GM21825 (cell line): ENCODE results near the gene MOB3B.
A peak's percentile ranks its signal among the peaks of the same experiment; 100 is the strongest.

Experiments used
- ATAC-seq: cut with Tn5 transposase; IDR thresholded peaks from one replicate; pipeline ENCODE4 v1.9.1; 2021; ENCODE audit warnings: mild to moderate bottlenecking, moderate library complexity; ENCODE audit not compliant: unreplicated experiment

The MOB3B gene

DNA sequence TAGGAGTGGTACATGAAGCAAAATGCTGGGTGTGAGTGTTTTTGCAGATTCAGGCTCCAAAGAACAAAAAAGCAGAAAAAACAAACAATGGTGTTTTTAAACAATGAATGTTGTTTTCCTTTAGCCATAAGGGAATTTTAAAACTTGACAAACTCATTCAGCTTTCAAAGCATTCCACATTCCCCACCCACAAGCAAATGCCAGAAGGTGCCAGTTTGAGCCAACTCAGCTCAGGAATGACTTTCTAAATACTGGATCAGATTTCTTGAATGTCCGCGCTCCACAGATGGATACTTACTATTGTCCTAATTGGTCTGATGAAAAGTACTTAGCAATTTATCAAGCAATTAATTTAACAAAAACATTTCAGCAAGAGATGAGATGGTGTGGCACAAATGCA lies 12.9 kb upstream of the MOB3B start:
- no peak for ATAC-seq

GRCh38 chr9:27541740-27542139 lies 12.1 kb upstream of the MOB3B start:
- ATAC-seq: no peak

DNA sequence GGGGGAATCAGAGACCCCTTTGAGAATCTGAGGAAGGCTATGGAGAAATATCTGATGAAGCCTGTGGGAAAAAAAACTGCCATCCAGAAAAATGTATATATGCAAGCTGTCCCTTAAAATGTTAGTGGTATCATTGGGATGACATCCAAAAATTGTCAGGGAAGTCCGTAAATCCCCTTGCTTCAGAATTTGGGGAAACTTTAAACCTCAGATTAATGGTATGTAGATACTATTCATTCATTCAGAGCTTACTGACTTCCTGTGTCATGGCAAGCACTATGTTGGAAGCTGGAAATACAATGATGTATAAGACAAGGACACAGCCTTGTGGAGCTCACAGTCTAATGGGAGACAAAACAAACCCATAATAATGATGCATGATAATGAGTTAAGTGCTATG lies 10.9 kb upstream of the MOB3B start:
- ATAC-seq: no peak

DNA sequence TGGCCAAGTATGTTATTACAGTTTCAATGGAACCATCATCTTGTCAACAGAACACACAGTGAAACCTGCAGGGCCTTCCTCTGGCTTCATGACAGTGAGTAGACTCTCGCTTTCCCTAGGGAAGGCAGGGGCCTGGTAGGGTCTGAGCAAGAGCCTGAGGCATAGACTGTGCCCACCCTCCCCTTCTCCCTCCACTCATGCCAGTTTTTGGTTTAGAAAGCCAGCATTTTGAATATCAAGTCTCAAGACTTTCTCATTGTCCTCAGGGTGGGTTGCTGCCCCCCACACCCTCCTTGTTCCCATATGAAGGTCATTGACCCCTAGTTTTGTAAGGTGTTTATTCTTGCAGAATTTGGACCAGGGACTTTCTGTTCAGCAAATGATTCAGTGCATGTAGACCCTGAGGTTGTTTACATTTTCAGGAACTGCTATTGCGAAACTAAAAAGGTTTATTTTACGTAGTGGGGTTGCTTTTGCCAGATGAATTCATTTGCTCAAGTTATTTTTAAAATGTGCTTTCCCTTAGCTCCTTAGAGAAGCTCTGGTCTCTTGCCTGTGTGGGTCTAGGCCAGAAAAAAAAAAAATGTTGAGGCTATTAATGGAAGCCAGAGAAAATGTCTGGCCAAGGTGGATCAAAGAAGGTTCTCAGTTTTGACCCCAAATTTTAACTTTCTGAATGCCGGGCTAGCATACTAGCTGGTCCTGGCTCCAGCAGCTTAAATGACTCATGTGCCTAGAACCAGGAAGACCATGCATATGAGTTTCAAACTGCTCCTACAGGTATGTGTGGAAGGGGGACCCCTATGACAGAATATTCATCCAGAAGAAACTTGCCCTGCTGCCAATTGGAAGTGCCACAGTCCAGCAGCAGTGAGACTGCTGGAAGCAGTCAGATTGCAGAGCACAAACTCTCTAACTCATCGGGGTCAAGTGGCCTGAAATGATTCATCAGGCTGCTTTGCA lies 10.1 kb upstream of the MOB3B start:
- peak; percentile 37 for ATAC-seq

GRCh38 chr9:27538647-27539046 lies 9.0 kb upstream of the MOB3B start:
- no peak for ATAC-seq

- no peak for ATAC-seq
These were observed 8.1 kb upstream of the MOB3B start for GRCh38 chr9:27537756-27538155.

DNA sequence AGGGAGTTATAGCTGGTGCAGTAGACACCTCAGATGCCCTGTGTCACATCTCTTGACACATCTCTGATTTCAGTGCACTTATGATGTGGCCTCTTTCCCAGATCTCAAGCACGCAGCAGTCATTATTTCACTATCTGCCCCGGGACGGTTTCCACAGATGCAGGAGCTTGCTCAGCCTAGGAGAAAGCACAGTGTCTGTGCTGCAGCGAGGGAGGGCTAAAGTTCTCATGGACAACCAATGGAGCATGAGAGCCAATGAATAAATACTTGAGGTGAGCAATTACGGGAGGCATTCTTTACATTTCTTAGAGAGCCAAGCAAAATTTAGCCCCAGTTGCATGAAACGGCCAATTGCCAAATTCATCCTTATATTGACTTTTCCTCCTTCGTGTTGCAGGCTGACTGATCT lies 7.4 kb upstream of the MOB3B start:
- no peak for ATAC-seq

GRCh38 chr9:27536168-27536567 lies 6.6 kb upstream of the MOB3B start:
- ATAC-seq: no peak

GRCh38 chr9:27535701-27536118 lies 6.1 kb upstream of the MOB3B start:
- ATAC-seq: no peak

DNA sequence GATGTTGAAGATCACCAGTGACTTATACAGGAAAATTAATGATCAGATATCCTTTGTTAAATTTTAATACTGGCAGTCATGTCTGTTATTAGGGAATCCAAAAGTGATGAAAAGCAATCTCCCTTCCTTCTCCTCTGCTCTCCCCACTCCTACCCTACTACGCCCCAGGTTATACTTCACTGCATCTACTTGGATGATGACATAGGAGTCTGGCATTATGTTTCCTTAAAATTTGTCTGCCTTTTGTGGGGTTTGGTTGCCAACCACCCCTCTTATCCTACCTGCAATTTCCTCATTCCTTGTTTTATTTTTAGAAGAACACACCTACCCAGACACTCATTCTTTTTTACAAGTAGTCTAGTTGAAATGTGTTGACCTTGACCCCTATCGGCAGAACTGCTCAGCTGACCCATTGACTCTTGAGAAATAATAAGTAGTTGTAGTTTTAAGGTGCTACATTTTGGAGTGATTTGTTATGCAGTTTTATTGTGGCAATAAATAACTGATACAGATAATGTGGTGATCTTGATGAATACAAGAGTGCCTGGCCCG lies 5.1 kb upstream of the MOB3B start:
- ATAC-seq: no peak

DNA sequence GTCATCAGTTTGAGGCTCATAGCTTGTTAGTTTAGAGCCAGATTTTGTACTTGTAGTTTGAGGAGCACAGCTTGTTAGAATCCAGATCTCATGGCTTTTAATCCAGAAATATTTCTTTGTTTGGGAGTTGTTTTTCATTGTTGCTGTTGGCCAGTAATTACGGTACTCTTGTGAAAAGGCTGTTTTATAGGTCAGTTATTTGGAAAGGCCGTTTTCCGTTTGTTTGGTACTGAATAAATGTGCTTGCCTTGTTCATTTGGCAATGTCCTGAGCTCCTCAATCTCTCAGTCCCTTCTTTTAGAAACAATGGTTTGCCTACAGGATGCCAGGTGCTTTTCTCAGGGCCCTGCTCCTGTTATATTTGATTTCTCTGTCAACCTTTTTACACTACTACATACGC lies 4.5 kb upstream of the MOB3B start:
- ATAC-seq: no peak

DNA sequence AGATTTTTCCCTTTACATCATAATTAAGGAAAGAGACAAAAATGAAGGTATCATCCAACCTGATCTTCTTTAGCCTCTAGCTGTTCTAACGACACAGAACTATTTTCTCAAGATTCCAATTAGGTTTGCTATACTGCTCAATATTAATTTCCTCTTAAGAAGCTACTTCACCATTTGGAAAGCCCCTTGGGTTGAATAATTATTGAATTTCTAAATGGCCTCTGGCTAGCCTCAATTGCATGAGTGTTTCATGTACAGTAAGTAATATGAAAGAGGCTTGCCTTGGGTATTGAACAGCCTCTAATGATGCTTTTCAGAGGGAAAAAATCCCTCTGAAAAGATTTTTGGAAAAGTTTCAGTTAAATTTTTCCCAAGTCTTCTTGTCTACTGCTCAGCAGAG lies 3.7 kb upstream of the MOB3B start:
- no peak for ATAC-seq

DNA sequence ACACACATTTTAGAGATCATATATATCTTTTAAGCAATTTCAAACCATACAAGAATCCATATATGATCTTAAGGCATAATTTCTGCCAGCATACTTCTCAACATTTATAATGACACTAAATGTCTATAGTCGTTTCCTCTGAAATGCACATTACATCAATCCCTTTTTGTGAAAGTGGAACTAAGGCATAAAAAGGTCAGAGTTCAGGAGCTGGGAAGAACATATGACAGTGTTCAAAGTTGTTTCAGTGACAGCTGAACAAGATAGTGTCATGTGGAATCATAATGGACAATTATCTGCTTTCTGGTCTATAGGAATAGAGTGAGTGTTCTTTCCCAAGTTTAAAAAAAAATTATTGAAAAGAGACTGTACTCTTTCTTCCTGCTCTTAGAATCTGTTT lies 2.4 kb upstream of the MOB3B start:
- no peak for ATAC-seq

- ATAC-seq: no peak
These were observed 1.5 kb upstream of the MOB3B start for GRCh38 chr9:27530915-27531755.

DNA sequence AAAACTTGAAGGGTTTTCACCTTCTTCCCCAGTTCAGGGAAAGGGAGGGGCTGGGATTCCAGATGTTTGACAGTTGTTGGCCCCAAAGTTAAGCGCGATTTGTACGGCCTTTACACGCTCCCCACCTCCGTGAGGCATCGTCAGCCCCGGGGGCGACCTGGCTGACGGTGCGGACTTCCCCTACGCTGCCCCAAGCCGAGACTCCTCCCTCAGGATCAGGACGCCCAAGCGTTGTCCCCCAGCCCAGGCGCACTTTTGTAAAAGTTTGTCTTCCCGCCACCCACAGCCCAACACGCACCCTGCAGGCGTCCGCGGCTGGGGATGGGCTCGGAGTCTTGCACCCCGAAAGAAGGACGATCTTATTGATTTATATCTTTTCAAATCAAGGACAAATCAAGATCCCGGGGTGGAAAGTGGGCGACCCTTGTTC lies 713 bp downstream of the MOB3B start:
- ATAC-seq: peak; percentile 38

- ATAC-seq: peak; percentile 64
These were observed 1.3 kb downstream of the MOB3B start for GRCh38 chr9:27528076-27528885.

- ATAC-seq: no peak
These were observed 1.9 kb downstream of the MOB3B start for GRCh38 chr9:27527702-27528075.

DNA sequence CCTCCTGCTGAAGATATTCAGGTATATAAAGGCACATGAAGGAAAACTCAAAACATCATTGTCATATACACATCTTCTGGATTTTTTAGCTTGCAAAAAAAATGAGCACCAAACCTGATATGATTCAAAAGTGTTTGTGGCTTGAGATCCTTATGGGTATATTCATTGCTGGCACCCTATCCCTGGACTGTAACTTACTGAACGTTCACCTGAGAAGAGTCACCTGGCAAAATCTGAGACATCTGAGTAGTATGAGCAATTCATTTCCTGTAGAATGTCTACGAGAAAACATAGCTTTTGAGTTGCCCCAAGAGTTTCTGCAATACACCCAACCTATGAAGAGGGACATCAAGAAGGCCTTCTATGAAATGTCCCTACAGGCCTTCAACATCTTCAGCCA lies 5.4 kb downstream of the MOB3B start, which contains the start of gene IFNK:
Gene IFNK (plus strand): TSS at position 55 of the 400 bp plus-strand sequence. CDS start 47 bp downstream, at position 102.
- no peak for ATAC-seq

DNA sequence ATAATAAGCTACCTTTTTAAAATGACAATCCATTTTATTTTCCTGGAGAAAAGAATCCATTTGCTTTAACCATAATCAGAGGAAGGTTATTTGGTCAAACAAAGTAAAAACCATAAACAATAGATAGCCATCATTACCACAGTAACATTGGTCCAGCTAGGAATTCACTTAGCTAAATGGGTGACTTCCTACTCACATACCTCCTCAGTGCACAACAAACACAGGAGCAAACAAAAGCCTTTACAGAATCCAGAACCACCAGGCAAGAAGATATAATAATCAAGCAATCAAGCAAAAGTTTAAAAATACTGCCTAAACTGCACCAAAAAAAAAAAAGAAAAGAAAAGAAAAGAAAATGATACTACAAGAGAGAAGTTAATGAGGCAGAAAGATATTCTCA lies 6.5 kb downstream of the MOB3B start:
- no peak for ATAC-seq

GRCh38 chr9:27520986-27521385 lies 8.6 kb downstream of the MOB3B start:
- ATAC-seq: no peak
